ENCODE data around the gene ZSWIM8.
A peak's percentile ranks its signal among the peaks of the same experiment; 100 is the strongest.
"Not testable (repeated sequence)": the region's sequence is repeated elsewhere in the genome, so short reads cannot be mapped to it uniquely, and the experiment has no call there.

Gene ZSWIM8, protein sequence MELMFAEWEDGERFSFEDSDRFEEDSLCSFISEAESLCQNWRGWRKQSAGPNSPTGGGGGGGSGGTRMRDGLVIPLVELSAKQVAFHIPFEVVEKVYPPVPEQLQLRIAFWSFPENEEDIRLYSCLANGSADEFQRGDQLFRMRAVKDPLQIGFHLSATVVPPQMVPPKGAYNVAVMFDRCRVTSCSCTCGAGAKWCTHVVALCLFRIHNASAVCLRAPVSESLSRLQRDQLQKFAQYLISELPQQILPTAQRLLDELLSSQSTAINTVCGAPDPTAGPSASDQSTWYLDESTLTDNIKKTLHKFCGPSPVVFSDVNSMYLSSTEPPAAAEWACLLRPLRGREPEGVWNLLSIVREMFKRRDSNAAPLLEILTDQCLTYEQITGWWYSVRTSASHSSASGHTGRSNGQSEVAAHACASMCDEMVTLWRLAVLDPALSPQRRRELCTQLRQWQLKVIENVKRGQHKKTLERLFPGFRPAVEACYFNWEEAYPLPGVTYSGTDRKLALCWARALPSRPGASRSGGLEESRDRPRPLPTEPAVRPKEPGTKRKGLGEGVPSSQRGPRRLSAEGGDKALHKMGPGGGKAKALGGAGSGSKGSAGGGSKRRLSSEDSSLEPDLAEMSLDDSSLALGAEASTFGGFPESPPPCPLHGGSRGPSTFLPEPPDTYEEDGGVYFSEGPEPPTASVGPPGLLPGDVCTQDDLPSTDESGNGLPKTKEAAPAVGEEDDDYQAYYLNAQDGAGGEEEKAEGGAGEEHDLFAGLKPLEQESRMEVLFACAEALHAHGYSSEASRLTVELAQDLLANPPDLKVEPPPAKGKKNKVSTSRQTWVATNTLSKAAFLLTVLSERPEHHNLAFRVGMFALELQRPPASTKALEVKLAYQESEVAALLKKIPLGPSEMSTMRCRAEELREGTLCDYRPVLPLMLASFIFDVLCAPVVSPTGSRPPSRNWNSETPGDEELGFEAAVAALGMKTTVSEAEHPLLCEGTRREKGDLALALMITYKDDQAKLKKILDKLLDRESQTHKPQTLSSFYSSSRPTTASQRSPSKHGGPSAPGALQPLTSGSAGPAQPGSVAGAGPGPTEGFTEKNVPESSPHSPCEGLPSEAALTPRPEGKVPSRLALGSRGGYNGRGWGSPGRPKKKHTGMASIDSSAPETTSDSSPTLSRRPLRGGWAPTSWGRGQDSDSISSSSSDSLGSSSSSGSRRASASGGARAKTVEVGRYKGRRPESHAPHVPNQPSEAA (N-terminal part only)

DNA sequence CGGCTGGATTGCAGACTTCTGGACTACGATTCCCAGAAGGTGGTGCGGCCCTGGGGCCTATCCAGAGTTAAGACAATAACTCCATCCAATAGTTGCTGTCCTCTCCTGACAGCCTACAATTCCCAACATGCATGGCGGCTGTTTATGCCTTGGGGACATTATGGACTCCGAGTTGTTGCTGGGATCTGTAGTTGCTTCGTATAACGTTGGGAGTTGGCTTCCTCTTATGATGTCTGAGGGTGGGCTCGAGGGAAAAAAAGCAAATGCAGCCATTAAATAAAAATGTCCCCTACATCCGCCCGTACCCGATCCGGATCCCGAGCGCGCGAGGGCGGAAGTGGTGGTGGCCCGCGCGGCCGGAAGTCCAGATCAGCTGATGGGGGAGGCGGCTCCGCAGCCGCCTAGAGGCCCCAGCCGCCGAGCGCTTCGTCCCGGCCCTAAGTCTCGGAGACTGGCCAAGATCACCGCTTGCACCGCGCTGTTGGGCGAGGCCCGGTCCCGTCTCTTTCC lies at the start of gene ZSWIM8:
ZSWIM8 (plus strand) TSS at position 396 of the 510 bp plus-strand sequence. CDS start 273 bp downstream, outside the sequence.
- DNase-seq = peak; percentile 85

DNA sequence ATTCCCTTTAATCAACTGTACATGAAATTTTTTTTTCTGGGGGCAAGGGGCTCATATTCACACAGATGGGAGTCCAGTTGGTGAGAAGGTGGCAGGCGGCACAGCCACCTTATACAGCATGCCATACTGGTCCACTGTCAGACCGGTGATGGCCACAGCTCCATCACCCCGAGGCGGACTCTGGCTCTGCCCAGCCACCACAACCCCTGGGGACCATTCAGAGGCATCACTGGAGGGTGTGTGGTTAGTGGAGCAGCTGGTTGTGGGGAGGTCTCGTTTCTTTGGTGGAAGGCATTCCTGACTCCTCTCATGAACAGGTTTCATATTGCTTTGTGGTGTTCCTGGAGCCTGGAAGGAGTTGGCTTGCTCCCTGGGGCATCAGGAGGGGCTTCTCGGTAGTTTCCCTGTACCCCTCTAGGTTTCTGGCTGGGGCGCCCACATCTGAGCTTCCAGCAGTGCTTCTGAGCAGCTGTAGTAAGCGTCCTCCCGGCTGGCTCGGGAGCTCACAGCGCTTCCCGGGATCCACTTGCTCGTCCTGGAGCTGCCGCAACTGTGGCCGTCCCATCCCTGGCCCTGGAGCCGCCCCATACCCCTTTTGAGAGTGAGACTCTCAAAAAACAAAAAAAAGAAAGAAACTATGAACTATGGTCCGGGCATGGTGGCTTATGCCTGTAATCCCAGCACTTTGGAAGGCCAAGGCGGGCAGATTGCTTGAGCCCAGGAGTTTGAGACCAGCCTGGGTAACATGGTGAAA lies 44.7 kb upstream of the ZSWIM8 start:
- DNase-seq = not testable (repeated sequence)

DNA sequence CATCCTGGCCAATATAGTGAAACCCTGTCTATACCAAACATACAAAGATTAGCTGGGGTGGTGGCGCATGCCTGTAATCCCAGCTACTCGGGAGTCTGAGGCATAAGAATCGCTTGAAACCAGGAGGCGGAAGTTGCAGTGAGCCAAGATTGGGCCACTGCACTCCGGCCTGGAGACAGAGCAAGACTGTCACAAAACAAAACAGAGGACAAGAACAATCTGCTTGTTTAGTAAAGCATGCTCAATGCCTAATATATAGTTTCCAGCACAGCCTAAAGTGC lies 43.0 kb upstream of the ZSWIM8 start:
- DNase-seq = no peak

DNA sequence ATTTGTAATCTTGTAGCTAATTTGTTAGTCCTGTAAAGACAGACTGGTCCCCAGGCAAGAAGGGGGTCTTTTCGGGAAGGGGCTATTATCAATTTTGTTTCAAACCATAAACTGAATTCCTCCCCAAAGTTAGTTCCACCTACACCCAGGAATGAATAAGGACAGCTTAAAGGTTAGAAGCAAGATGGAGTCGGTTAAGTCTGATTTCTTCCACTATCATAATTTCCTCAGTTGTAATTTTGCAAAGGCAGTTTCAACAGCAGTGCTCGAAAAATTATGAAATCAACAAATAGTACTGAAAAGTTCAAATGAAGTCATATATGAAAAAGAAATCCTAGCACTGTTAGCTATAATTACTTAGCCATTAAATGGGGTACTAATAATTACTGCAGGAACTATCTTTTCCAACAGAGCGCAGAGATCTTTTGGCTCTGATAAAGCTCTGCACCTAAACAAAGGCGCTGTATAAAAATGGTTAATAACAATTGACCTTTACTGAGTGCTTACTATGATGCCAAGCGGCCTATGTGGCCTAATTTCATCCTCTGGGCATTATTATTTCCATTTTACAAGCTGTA lies 42.0 kb upstream of the ZSWIM8 start:
- no peak for DNase-seq

DNA sequence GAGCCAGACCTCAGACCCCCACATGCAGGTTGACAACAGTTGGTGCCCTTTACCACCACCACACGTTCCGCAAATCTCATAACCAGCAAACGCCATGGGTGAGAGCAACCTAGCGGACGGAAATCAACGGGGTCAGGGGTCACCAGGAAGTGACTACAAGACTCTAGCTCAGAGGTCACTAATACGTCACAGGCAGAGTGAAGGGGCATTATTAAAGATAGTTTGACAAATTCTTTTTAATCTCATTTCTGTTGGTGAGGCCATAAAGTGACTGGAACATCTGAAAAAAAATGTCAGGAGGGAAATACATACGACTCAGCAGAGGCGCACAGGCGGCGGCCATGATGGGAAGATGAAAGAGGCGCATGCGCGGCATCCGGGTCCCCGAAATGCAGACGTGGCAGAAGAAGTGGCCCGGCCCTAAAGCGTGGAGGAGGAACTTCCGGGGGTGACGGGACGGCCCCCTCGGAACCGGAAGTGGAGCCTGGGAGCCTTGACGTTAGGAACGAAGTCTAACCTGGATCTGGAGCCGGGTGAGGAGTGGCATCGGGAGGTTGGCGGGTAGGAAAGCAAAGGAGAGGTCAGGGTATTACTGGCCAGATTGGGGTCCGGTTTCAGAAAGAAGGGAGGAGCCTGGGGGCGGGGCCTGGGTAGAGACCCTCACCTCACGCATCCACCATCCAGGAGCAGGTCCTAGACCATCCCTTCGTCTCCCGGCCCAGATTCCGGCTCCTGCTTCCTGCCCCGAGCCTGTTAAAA lies 41.3 kb upstream of the ZSWIM8 start, which contains the start of gene SEC24C:
SEC24C (plus strand) TSS at position 468 of the 759 bp plus-strand sequence. CDS start 2,461 bp downstream, outside the sequence.
- peak; percentile 72 for DNase-seq

DNA sequence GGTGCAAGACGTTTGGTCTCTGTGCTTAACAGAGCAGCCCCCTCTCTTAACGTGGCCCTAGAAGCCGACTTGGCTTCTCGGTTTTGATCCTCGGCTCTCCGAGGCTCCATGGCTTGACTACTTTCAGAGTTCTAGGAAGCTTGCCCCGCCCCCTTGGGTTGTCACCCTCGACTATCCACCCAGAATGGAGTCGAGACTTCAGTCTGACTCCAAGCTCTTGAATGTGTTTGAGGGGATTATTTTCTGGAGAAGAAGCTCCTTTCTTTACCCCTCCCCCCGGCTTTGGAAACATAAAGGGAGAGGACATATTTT lies 40.8 kb upstream of the ZSWIM8 start:
- DNase-seq = no peak

DNA sequence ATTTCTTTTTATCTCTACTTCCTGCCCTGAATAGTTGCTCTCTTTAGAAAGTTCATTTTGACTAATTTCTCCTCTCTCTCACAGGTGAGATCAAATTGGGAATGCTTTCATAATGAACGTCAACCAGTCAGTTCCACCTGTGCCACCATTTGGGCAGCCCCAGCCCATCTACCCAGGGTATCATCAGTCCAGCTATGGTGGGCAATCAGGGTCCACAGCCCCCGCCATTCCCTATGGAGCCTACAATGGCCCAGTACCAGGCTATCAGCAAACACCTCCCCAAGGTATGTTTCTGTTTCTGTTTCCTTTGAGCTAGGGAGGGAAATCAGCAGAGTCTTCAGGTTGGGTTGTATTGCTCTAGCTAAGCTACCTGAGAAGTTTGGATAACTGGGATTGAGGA lies 38.7 kb upstream of the ZSWIM8 start:
- no peak for DNase-seq

DNA sequence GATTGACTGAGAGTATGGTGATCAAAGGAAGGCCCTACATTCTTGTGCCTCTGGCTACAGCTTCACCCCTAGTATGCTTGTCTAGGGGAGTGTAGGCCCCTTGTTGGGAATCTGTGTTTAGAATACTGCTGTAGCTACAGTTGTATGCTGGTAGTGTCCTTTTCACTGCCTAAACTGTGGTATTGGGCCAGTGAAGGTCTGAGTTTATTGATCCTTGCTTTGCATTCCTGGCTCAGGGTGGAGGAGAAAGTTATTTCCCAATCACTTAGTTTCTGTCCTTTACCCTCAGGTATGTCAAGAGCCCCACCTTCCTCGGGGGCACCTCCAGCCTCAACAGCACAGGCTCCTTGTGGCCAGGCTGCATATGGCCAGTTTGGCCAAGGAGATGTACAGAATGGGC lies 34.6 kb upstream of the ZSWIM8 start:
- DNase-seq = no peak

DNA sequence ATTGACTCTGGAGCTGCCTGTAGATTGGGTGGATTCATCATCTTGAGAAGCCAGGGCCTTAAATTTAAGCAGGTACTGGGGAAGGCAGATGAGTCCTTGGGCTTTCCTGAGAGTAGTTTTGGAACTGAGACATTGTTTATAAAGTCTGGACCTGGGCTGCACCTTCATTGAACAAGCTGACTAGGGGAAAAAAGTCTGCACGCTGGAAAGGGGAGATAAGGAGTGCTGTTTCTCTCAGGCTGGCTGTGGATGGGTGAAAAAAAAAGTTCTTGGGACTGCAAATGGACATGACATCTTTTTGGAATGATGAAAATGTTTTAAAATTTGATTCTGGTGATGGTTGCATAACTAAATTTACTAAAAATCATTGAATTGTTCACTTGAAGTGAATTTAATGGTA lies 29.2 kb upstream of the ZSWIM8 start:
- DNase-seq = no peak

DNA sequence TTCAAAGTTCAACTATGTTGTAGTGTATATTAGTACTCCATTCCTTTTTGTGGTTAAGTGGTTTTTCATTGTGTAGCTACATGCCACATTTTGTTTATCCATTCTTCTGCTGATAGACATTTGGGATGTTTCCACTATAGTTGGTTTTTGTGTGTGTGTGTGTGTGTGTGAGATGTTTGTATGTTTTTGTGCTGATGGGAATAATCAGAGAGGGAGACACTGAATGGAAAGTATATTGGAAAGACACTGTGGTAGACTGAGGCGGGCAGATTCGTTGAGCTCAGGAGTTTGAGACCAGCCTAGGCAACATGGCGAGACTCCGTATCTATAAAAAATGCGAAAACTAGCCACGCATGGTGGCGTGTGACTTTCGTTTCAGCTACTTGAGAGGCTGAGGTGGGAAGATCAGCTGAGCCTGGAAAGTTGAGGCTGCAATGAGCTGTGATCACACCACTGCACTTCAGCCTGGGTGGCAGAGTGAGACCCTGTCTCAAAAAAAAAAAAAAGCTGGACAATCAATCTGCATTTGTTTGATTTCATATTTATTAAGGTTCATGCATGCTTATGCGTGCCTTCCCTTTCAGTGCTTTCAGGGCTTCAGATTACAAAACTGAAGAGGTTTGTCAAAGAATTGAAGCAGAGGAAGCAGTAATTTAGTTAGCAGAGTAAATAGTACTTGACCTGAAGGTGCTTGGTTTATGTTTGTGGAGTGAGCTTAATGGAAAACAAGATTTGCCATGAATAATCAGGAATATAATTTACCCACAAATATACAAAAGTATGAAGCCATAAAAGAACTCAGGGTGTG lies 26.5 kb upstream of the ZSWIM8 start:
- peak; percentile 42 for DNase-seq

DNA sequence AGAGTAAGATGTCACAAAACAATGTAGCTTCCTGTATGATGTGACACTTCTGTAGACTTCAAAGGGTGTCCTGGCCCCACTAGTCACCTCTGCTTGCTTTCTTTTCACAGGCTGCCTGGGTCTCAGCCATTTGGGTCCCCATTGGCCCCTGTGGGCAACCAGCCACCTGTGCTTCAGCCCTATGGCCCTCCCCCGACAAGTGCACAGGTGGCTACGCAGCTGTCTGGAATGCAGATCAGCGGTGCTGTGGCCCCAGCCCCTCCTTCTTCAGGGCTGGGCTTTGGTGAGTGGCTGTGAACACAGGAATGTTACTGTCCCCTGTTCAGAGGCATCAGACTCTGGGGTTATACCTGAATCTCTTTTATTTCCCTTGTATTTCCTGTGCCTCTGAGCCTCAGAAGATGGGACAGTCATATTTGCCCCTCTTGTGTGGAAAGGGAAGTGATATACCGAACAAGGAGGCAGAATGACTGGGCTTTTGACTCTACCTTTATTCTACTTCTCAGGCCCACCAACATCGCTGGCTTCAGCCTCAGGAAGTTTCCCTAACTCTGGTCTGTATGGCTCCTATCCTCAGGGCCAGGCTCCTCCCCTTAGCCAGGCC lies 25.8 kb upstream of the ZSWIM8 start:
- DNase-seq = peak; percentile 42

DNA sequence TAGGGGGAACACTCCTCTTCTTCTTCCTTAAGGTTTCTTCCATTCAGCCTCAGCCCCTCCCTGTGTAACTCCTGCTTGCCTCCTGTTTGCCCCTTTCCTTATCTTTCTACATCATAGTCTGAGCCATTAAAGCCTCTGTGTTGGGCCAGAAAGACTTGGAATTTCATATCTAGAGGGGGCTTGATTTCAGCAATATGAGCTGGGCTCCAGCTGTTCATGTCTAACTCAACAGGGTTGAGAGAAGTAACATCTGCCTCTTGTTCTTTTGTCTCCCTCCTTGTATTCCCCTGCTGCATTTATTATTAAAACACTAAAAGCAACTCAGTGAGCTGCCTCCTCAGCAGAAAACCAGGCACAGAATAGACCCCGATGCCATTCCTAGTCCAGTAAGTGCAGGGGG lies 23.6 kb upstream of the ZSWIM8 start:
- no peak for DNase-seq

DNA sequence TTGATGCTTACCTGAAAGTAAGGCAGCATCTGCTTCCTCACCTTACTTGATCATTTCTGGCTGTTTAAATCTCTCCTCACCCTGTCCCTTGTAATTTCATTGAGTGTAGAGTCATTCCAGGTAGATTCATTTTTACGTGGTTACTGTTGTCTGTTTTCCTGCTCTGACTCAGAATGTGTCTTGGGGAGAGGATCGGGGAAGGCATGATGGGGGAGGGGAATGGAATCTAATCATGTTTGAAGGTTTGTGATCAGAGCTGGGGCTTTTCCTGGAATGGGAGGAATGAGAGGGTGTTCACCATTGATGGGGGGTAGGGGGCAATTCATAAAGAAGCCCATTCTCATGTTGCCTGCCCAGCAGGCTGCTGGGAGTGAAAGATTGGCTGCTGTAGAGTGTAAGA lies 22.5 kb upstream of the ZSWIM8 start:
- DNase-seq = no peak

DNA sequence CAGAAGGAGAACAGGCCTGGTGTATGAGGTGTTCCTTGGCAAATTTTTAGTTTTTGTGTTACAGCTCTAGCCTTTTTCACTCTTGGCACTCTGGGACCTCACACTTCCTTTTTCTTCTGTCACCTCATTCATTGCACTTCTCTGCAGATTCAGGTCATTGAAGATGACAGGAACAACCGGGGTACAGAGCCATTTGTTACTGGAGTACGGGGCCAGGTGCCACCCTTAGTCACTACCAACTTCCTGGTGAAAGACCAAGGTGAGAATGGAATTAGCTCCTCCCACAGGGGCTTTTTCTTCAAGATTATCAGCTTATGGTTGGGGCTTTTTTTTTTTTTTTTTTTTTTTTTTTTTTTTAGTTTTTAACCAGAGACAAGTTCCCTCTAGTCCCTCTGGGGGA lies 22.1 kb upstream of the ZSWIM8 start:
- no peak for DNase-seq

DNA sequence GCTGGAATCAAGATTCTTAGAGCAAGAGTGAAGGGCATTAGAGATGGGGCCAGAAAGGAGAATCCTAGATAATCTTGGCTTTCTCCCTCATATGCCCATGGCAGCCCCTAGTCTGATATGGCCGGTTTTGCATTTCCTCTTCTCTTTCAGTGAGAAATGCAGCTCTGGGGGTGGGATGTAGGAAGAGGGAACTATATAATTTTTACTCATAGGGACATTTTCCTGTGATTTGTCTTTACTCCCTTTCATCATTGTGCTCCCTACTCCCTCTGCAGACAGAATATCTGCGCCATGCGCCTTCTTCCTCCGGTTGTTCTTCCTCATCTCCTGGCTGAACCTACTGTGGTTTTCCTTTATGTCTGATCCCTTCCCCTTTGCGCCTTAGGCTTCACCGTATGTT lies 20.3 kb upstream of the ZSWIM8 start:
- no peak for DNase-seq

DNA sequence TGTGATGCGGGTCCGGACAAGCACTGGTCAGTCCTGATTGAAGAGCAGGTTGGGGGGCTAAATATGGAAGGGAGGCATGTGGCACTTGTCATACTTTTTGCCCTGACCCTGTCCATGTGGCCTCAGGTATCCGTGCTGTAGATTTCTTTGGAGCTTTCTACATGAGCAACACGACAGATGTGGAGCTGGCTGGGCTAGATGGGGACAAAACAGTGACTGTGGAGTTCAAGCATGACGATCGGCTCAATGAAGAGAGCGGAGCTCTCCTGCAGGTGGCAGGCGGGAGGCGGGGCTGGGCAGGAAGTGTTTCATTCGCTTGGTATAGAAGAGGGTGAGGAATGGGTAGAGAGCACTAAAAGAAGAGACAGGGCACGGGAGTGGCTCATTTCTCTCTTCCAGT lies 16.5 kb upstream of the ZSWIM8 start:
- no peak for DNase-seq

DNA sequence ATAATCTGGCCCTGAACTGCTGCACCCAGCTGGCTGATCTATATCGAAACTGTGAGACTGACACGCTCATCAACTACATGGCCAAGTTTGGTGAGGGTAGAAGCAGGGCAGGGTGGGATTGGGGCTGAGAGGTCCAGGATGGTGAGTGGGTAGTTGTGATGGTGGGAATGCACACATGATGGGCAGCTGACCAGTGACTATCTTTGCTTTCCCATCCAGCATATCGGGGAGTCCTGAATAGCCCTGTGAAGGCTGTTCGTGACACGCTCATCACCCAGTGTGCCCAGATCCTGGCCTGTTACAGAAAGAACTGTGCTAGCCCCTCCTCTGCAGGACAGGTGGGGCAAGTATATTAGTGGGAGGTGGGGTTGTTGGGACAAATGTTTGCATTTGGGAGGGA lies 16.0 kb upstream of the ZSWIM8 start:
- no peak for DNase-seq

DNA sequence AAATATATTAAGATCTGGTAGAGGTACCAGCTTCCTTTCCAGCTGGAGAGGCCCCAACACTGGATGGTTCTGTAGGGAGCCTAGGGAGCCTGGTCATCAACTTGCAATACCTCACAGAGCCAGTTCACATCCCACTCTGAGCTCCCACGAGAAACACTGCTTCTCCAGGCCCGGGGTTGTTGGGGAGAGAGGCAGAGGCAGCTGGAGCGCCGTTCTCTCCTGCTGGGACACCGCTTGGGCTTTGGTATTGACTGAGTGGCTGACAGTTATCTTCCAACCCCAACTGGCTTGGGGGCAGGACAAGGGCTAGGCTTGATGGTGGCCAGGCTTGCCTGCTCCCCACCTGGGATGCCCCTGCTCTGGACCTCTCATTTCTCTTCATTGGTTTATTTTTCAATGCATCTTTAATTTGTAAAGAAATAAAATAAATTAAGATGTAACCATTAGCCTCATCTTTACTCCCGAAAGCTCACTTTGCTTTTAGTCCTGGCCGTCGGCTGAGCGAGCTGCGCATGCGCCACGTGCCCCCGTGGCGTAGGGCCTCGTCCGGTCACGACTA lies 13.6 kb upstream of the ZSWIM8 start:
- DNase-seq = no peak

DNA sequence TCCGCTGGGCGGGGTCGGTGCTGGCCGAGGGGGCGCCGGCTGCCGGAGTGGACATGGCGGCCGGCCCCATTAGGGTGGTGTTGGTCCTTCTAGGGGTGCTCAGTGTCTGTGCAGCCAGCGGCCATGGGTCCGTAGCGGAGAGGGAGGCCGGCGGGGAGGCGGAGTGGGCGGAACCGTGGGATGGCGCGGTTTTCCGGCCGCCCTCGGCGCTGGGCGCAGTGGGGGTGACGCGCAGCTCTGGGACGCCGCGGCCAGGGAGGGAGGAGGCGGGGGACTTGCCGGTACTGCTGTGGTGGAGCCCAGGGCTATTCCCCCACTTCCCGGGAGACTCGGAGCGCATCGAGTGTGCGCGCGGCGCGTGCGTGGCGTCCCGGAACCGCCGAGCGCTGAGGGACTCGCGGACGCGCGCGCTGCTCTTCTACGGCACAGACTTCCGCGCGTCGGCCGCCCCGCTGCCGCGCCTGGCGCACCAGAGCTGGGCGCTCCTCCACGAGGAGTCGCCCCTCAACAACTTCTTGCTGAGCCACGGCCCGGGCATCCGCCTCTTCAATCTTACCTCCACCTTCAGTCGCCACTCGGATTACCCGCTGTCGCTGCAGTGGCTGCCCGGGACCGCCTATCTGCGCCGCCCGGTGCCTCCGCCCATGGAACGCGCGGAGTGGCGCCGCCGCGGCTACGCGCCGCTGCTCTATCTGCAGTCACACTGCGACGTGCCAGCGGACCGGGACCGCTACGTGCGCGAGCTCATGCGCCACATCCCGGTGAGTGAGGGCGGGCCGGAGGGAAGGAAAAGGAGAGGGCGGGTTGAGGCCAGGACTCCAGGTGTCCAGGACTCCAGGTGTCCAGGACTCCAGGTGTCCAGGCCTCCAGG lies 12.9 kb upstream of the ZSWIM8 start:
- no peak for DNase-seq

Data from NCI-H2029 treated with DMSO at 0.1 percent for 48 hours (cell line).